Effector memory CD4-positive, alpha-beta T cell (primary cell): ENCODE results near the gene VAV2.

ENCODE experiments used
- DNase-seq, 3 donors: peaks; one replicate each; pipeline ENCODE4 v3.0.0-alpha.2; 2020
- H3K27ac ChIP-seq: 2 replicates; pipeline ENCODE4 v1.7.0; 2013; ENCODE audit warnings: mild to moderate bottlenecking, low read length, moderate library complexity; ENCODE audit not compliant: insufficient read depth, poor library complexity, severe bottlenecking
- H3K27me3 ChIP-seq: replicated peaks from 2 replicates; pipeline ENCODE4 v1.7.0; 2013; ENCODE audit warnings: mild to moderate bottlenecking, low read length; ENCODE audit not compliant: insufficient read depth, control insufficient read depth, poor library complexity, severe bottlenecking
- H3K36me3 ChIP-seq: 2 replicates; pipeline ENCODE4 v1.7.0; 2013; ENCODE audit warnings: mild to moderate bottlenecking, low read length, moderate library complexity; ENCODE audit not compliant: control insufficient read depth, insufficient read depth
- H3K4me1 ChIP-seq: 2 replicates; pipeline ENCODE4 v1.7.0; 2013; ENCODE audit warnings: low read length, mild to moderate bottlenecking; ENCODE audit not compliant: control insufficient read depth, insufficient read depth, poor library complexity, severe bottlenecking
- H3K4me3 ChIP-seq: 2 replicates; pipeline ENCODE4 v1.7.0; 2013; ENCODE audit warnings: low read length, low read depth, mild to moderate bottlenecking; ENCODE audit not compliant: insufficient read depth, poor library complexity, severe bottlenecking
- H3K9me3 ChIP-seq: 2 replicates; pipeline ENCODE4 v1.7.0; 2013; ENCODE audit warnings: mild to moderate bottlenecking, low read length, moderate library complexity; ENCODE audit not compliant: control insufficient read depth

VAV2 gene

GRCh38 chr9:133735931-133736330, 256.2 kb downstream of the VAV2 start:
- H3K27ac ChIP-seq: no peak overlapping the region
- peaks cover 12% of the 10 kb centered on the region for H3K4me1 ChIP-seq
- no peaks in the 10 kb centered on the region for H3K36me3 ChIP-seq
- H3K9me3 ChIP-seq: no peaks in the 10 kb centered on the region
- DNase-seq: no peak
- no peak overlapping the region for H3K4me3 ChIP-seq
- no peaks in the 10 kb centered on the region for H3K27me3 ChIP-seq

- Histone ChIP-seq H3K27me3 (no peaks in the 10 kb centered on the region), H3K9me3 (no peaks in the 10 kb centered on the region), H3K4me1 (peaks cover 12% of the 10 kb centered on the region), H3K27ac (no peak overlapping the region), H3K4me3 (no peak overlapping the region), H3K36me3 (no peaks in the 10 kb centered on the region)
- no peak for DNase-seq
These were observed 256.7 kb downstream of the VAV2 start for GRCh38 chr9:133735415-133735775.

DNA sequence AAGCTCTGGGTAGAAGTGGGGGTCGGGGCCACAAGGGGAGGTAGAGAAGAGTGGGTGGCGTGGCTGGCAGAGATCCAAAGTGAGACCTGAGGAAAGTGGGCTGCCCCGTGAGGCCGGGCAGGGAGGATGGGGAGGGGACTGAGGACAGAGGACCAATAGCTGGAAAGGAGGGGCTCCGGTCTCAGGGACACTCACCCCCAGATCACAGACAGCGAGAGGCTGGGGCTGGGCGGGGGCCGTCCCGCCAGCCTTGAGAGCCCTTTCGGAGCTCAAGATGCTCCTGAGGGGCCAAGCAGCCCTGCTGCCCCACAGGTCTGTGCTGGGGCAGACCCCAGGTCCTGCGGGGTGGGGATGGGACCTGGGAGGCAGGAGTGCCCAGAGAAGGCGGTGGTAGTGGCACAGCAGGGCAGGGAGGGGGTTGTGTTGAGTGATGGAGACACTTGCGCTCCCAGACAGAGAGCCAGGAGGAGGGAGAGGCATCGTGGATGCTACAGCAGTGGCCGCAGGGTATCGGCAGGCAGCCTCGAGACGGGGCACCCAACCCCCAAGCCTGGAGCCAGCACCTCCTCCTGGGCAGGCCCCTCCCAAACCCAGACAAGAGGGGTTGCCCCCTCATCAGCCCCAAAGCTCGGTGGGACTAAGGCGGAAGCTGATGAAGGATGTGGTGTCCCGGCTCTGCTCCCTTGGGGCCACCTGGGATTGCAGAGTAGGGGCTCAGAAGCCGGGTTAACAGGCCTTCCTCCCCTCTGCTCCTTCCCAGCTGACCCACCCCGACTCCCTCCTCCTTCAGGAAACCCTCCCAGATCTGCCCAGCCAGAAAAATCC, 257.3 kb downstream of the VAV2 start:
- H3K4me3 ChIP-seq: no peak overlapping the region
- peaks cover 12% of the 10 kb centered on the region for H3K4me1 ChIP-seq
- no peaks in the 10 kb centered on the region for H3K9me3 ChIP-seq
- no peak overlapping the region for H3K27ac ChIP-seq
- DNase-seq: no peak
- no peaks in the 10 kb centered on the region for H3K27me3 ChIP-seq
- H3K36me3 ChIP-seq: no peaks in the 10 kb centered on the region

- Histone ChIP-seq H3K4me1 (peaks cover 10% of the 10 kb centered on the region), H3K4me3 (no peak overlapping the region), H3K27me3 (no peaks in the 10 kb centered on the region), H3K9me3 (no peaks in the 10 kb centered on the region), H3K36me3 (no peaks in the 10 kb centered on the region), H3K27ac (no peak overlapping the region)
- no peak for DNase-seq
These were observed 258.2 kb downstream of the VAV2 start for GRCh38 chr9:133733796-133734533.

DNA sequence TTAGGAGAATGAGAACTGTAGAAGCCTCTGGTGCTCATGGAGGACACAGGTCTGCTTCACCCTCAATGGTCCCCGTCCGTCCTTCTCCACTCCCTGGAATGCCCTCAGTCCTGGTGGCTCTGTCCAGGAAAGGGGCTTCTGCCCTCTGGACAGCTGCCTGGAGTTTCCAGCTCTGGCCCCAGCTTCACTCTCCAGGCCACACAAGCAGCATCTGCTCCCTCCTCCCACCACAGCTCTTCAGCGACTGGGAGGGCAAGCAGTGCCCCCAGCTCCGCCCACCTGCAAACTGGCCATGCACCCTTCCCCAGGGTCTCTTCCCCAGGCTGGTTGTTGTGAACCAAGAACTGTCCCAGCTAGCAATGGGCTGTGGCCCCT, 258.7 kb downstream of the VAV2 start:
- Histone ChIP-seq H3K27me3 (no peaks in the 10 kb centered on the region), H3K4me3 (no peak overlapping the region)
- no peak for DNase-seq

GRCh38 chr9:133732639-133733408, 259.3 kb downstream of the VAV2 start:
- H3K36me3 ChIP-seq: no peaks in the 10 kb centered on the region
- no peak overlapping the region for H3K27ac ChIP-seq
- peaks cover 1% of the 10 kb centered on the region for H3K4me1 ChIP-seq
- no peaks in the 10 kb centered on the region for H3K9me3 ChIP-seq
- H3K27me3 ChIP-seq: no peaks in the 10 kb centered on the region
- DNase-seq: no peak
- H3K4me3 ChIP-seq: no peak overlapping the region

More for the DNA sequence above, 258.7 kb downstream of the VAV2 start:
- no peak overlapping the region for H3K27ac ChIP-seq
- H3K4me1 ChIP-seq: peaks cover 4% of the 10 kb centered on the region
- no peaks in the 10 kb centered on the region for H3K9me3 ChIP-seq
- no peaks in the 10 kb centered on the region for H3K36me3 ChIP-seq

DNA sequence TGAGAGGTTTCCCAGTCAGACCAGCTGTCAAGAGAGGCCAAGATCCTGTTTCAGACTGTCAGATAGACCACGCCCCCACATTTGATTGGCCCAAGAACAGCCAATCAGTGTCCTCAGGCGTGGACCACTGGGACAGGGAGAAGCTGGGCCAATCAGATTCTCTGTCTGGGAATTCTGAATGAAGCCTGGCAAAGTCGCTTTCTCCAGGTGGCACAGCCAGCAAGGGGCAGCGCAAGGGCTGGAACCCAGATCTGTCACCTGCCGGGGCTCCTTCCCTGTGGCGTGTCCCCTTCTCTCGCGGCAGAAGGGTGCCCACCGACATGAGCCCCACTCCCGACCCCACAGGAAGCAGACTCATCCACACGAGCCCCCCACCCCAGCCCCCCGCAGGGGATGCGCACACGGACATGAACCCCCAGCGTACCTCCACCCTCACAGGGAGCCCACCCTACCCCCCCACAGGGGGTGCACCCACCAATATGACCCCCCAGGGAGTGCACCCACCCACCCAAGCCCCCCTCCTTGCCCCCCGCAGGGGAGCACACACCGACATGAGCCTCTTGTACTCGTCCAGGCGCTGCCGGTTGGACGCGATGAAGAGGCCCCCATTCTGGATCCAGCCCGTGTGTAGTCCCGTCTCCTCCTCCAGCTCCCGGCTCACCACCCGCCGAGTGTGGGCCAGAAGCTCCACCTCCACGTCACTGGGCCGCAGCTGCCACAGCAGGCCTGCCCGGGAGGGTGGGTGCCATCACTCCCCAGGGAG, 260.1 kb downstream of the VAV2 start:
- no peaks in the 10 kb centered on the region for H3K9me3 ChIP-seq
- no peak overlapping the region for H3K27ac ChIP-seq
- H3K36me3 ChIP-seq: no peaks in the 10 kb centered on the region
- no peaks in the 10 kb centered on the region for H3K27me3 ChIP-seq
- no peak overlapping the region for H3K4me3 ChIP-seq
- no peak for DNase-seq
- H3K4me1 ChIP-seq: peaks cover 2% of the 10 kb centered on the region

- Histone ChIP-seq H3K27ac (no peak overlapping the region), H3K36me3 (no peaks in the 10 kb centered on the region), H3K27me3 (no peaks in the 10 kb centered on the region), H3K4me3 (no peak overlapping the region), H3K4me1 (peaks cover 9% of the 10 kb centered on the region), H3K9me3 (no peaks in the 10 kb centered on the region)
- DNase-seq: no peak
These were observed 261.0 kb downstream of the VAV2 start for GRCh38 chr9:133730994-133731715.

DNA sequence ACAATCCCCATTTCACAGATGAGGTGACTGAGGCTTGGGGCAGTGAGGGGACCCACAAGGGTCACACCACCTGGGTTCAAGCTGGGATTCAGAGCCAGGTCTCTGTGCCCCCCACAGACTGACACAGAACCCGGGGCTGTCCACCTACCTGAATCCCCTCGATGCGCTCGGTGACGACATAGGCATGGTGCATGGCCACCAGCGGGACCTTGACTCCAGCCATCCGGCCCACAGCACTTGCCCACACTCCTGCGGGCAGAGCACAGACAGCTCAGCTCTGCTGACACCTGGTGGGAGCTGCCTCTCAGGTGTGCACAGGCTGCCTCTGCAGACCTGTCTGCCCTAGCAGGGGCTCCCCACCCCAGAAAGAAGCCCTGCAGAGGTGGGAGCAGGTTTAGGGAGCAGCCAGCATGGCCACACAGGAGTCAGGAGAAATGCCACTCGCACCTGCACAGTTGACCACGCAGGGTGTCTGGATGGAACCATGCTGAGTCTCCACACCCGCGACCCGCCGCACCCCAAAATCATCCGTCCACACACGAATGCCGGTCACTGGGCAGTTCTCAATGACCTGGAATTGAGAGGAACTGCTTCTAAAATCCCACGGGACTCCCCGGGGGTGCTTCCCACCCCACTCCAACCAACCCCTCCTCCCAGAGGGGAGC, 262.4 kb downstream of the VAV2 start:
- Histone ChIP-seq H3K4me3 (no peak overlapping the region), H3K27me3 (no peaks in the 10 kb centered on the region), H3K4me1 (peaks cover 9% of the 10 kb centered on the region), H3K9me3 (no peaks in the 10 kb centered on the region), H3K27ac (no peak overlapping the region), H3K36me3 (no peaks in the 10 kb centered on the region)
- no peak for DNase-seq
